HK-2 (cell line): ENCODE results near the gene TNFAIP2.

Source experiments
- DNase-seq: peaks from one replicate; pipeline ENCODE4 v3.0.0-alpha.2; 2018; ENCODE audit not compliant: unreplicated experiment

Gene TNFAIP2

GRCh38 chr14:103122585-103122946 is 695 bp upstream of the TNFAIP2 start:
- DNase-seq, result no peak

- peak; percentile 70 for DNase-seq
Observed at GRCh38 chr14:103123634-103124500, 606 bp downstream of the TNFAIP2 start.

- no peak for DNase-seq
Observed at GRCh38 chr14:103124501-103125001, 1.3 kb downstream of the TNFAIP2 start.

GRCh38 chr14:103125098-103126070 is 2.1 kb downstream of the TNFAIP2 start:
- DNase-seq, result no peak

- DNase-seq, result no peak
Observed at GRCh38 chr14:103126088-103126872, 3.0 kb downstream of the TNFAIP2 start.

GRCh38 chr14:103126873-103127304 is 3.6 kb downstream of the TNFAIP2 start:
- DNase-seq, result no peak

- no peak for DNase-seq
Observed at GRCh38 chr14:103127356-103127755, 4.1 kb downstream of the TNFAIP2 start.

GRCh38 chr14:103127861-103128598 is 4.8 kb downstream of the TNFAIP2 start:
- DNase-seq, result no peak

- DNase-seq, result peak; percentile 59
Observed at GRCh38 chr14:103128631-103129300, 5.5 kb downstream of the TNFAIP2 start.

- peak; percentile 65 for DNase-seq
Observed at GRCh38 chr14:103129301-103130016, 6.2 kb downstream of the TNFAIP2 start.

- DNase-seq, result no peak
Observed at GRCh38 chr14:103130017-103130764, 6.9 kb downstream of the TNFAIP2 start.

GRCh38 chr14:103130965-103131364 is 7.7 kb downstream of the TNFAIP2 start:
- no peak for DNase-seq

GRCh38 chr14:103131580-103131979 is 8.3 kb downstream of the TNFAIP2 start:
- no peak for DNase-seq

GRCh38 chr14:103132381-103133209 is 9.3 kb downstream of the TNFAIP2 start:
- DNase-seq, result no peak

- DNase-seq, result no peak
Observed at GRCh38 chr14:103133210-103134140, 10.2 kb downstream of the TNFAIP2 start.

- no peak for DNase-seq
Observed at GRCh38 chr14:103134405-103134804, 11.1 kb downstream of the TNFAIP2 start.

GRCh38 chr14:103134919-103135318 is 11.7 kb downstream of the TNFAIP2 start:
- no peak for DNase-seq
